ENCODE data around the gene RSBN1. TPM values are rescaled to one million over a fixed set of nuclear protein-coding genes. Genes with fewer than 3 reads are reported as not detected.
A peak's percentile ranks its signal among the peaks of the same experiment; 100 is the strongest.

Gene RSBN1
- total RNA-seq, 1 donor from 2014 or later: 66.0 TPM

GRCh38 chr1:113813218-113813617 lies 942 bp upstream of the RSBN1 start:
- FAIRE-seq (no peak), DNase-seq (ENCODE audit: low spot score in 2 of 2) (no peak)

DNA sequence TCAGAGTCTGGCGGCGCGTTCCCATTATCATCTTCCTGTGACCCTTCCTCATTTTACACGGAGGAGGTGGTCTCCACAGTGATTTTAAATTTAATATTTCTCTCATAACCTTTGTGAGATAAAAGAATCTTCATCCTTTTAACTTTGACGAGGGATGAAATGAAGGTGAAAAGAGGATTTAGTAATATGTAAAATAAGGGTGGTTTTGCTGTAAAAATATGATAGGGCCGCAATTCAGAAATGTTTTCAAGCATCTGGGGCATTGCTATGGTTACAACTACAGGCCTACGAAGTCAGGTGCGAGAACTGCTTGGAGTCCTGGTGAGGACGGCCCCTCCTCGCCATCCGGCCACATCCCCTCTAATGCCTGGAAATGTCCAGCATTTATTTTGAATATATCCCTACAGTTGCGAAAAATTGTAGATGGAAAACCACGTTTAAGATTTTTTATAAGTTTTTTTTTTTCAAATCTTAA lies 422 bp upstream of the RSBN1 start:
- DNase-seq (ENCODE audit: low spot score in 2 of 2) (peak; percentile 29 to 34), FAIRE-seq (no peak)

DNA sequence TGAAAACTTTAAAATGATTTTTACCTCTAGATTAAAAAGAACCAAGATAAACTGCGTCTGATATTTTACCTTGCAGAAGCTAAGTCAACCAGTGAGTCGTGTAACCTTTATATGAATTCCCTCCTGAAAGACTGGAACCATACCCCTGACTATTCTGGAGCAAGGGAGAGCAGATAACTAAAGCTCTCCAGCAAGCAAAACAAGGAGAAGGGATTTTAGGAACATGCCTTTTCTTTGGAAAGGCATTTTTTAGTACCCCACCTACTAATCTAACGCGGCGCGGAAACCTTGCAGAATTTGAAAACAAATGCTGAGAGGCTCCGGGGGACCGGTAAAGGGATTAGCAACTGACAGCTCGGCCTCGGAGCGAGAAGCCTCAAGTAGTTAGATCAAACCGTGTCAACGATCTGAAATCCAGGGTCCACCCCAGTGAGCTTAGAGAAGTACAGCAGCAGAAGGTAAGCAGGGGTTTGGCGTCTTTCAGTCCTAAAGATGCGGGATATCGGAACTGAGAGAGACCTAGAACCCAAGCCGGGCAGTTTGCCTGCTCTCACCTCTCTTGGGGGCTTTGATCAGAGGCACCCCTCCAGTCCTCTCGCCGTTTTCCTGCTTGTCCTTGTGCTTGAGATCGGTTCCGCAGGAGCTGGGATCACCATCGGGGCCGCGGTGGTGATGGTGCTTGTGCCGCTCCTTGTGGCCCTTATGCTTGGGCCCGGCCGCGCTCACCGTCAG lies 954 bp downstream of the RSBN1 start:
- FAIRE-seq (no peak), DNase-seq (ENCODE audit: low spot score in 2 of 2) (no peak)

- FAIRE-seq (no peak), DNase-seq (ENCODE audit: low spot score in 2 of 2) (no peak)
Observed at GRCh38 chr1:113809670-113810602, 2.3 kb downstream of the RSBN1 start.

GRCh38 chr1:113808450-113809195 lies 3.7 kb downstream of the RSBN1 start:
- no peak for FAIRE-seq

GRCh38 chr1:113805639-113806038 lies 6.6 kb downstream of the RSBN1 start:
- DNase-seq (ENCODE audit: low spot score in 2 of 2) (no peak), FAIRE-seq (no peak)

More at GRCh38 chr1:113808450-113809195, 3.7 kb downstream of the RSBN1 start:
- no peak for DNase-seq (ENCODE audit: low spot score in 2 of 2)

- no peak for FAIRE-seq
Observed at GRCh38 chr1:113805256-113805531, 7.1 kb downstream of the RSBN1 start.

GRCh38 chr1:113804421-113805255 lies 7.6 kb downstream of the RSBN1 start:
- no peak for DNase-seq (ENCODE audit: low spot score in 2 of 2)
- FAIRE-seq: no peak

More at GRCh38 chr1:113805256-113805531, 7.1 kb downstream of the RSBN1 start:
- DNase-seq (ENCODE audit: low spot score in 2 of 2): no peak

GRCh38 chr1:113802367-113803007 lies 9.8 kb downstream of the RSBN1 start:
- FAIRE-seq: no peak
- DNase-seq (ENCODE audit: low spot score in 2 of 2): no peak

DNA sequence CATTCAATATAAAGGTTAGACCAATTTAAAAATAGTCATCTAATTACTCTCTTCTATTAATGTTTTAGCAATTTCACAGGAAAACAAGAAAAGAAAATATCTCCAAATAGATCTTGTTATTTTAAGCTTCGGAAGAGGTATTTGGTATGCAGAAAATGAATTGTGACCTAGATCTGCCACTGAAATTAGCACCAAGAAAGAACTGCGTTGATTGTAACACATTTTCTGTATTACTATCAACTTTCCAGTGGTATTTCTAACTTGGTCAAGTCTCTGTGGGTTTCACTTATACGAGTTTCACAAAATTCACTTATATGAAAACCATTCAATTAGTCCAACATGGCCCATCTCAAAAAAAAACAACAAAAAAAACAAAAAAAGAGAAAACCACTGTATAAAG lies 11.8 kb downstream of the RSBN1 start:
- FAIRE-seq (no peak), DNase-seq (ENCODE audit: low spot score in 2 of 2) (no peak)

DNA sequence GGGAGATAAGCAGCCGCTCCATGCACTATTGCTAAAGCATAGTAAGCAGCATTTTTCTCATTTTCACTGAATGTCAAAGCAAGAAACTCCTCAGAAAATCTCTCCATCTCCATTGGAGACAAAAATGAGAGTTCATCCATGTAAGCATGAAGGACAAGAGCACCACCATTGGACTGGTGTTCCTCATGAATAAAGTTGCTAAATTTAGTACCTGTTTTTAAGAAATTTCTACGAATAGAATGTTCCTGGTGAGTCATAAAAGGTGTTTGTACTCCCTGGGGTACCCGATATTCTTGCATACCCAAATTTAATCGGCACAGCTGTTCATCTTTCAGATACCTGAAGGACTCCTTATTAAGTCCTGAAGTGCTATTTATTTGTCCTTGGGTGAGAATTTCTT lies 14.8 kb downstream of the RSBN1 start:
- FAIRE-seq: no peak
- DNase-seq (ENCODE audit: low spot score in 2 of 2): no peak

GRCh38 chr1:113793878-113794834 lies 18.1 kb downstream of the RSBN1 start:
- DNase-seq (ENCODE audit: low spot score in 2 of 2): no peak
- no peak for FAIRE-seq

- no peak for DNase-seq (ENCODE audit: low spot score in 2 of 2)
- FAIRE-seq: no peak
Observed at GRCh38 chr1:113792986-113793385, 19.3 kb downstream of the RSBN1 start.

DNA sequence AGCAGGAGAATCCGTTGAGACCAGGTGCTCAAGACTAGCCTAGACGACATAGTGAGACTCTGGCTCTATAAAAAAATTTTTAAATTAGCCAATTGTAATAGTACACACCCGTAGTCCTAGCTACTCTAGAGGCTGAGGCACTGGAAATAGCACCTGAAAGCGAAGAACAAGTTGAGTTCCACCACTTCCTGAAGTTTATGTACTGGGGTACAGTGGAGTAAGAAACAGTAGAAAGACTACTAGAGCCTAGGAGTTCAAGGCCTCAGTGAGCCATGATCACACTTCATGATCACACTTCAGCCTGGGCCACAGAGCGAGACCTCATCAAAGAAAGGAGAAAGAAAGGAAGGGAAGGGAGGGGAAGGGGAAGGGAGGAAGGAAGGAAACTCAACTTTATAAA lies 19.8 kb downstream of the RSBN1 start:
- DNase-seq (ENCODE audit: low spot score in 2 of 2) (no peak), FAIRE-seq (no peak)

GRCh38 chr1:113788802-113789201 lies 23.5 kb downstream of the RSBN1 start:
- DNase-seq (ENCODE audit: low spot score in 2 of 2) (no peak), FAIRE-seq (no peak)

GRCh38 chr1:113787663-113788062 lies 24.6 kb downstream of the RSBN1 start:
- DNase-seq (ENCODE audit: low spot score in 2 of 2): no peak
- no peak for FAIRE-seq

- no peak for DNase-seq (ENCODE audit: low spot score in 2 of 2)
Observed at GRCh38 chr1:113786069-113786468, 26.2 kb downstream of the RSBN1 start.

GRCh38 chr1:113784104-113784779 lies 28.0 kb downstream of the RSBN1 start:
- FAIRE-seq (no peak), DNase-seq (ENCODE audit: low spot score in 2 of 2) (no peak)

More at GRCh38 chr1:113786069-113786468, 26.2 kb downstream of the RSBN1 start:
- no peak for FAIRE-seq
